Epithelial cell of prostate (primary cell): ENCODE measurements around the gene PRDM16.

Experiments used
- DNase-seq: peaks from one replicate; pipeline ENCODE4 v3.0.0-alpha.2; 2011; ENCODE audit warnings: low read depth, low spot score
- H3K27ac ChIP-seq: fragments of 450-650 bp; 2 replicates; pipeline ENCODE4 v1.5.1; 2017; ENCODE audit warnings: mild to moderate bottlenecking

The PRDM16 gene

GRCh38 chr1:3068564-3069431 lies at the start of gene PRDM16:
Gene PRDM16, plus strand, starts transcription at chr1:3069203. Its CDS starts 57 bp downstream, at chr1:3069260.
- no peak within 1 kb of the TSS for H3K27ac ChIP-seq
- DNase-seq: no peak

GRCh38 chr1:3019516-3020051 lies 49.4 kb upstream of the PRDM16 start:
- DNase-seq: no peak

GRCh38 chr1:3020263-3020909 lies 48.6 kb upstream of the PRDM16 start:
- H3K27ac ChIP-seq: no peak overlapping the region
- DNase-seq: no peak

More at GRCh38 chr1:3019516-3020051, 49.4 kb upstream of the PRDM16 start:
- H3K27ac ChIP-seq: no peak overlapping the region

GRCh38 chr1:3021233-3021671 lies 47.8 kb upstream of the PRDM16 start, which contains the start of gene ACTRT2:
Gene ACTRT2, plus strand, starts transcription at chr1:3021467. Its CDS starts 220 bp downstream, at chr1:3021687.
- DNase-seq: no peak
- no peak within 1 kb of the TSS for H3K27ac ChIP-seq

GRCh38 chr1:3021801-3022401 lies 47.1 kb upstream of the PRDM16 start:
- no peak for DNase-seq
- no peak overlapping the region for H3K27ac ChIP-seq

- no peak for DNase-seq
- H3K27ac ChIP-seq: no peak overlapping the region
Observed at GRCh38 chr1:3022511-3022973, 46.5 kb upstream of the PRDM16 start.

GRCh38 chr1:3022976-3023375 lies 46.0 kb upstream of the PRDM16 start:
- no peak overlapping the region for H3K27ac ChIP-seq
- DNase-seq: no peak

GRCh38 chr1:3024019-3024418 lies 45.0 kb upstream of the PRDM16 start:
- DNase-seq: no peak
- H3K27ac ChIP-seq: no peak overlapping the region

GRCh38 chr1:3024588-3024987 lies 44.4 kb upstream of the PRDM16 start:
- no peak for DNase-seq

GRCh38 chr1:3026124-3026523 lies 42.9 kb upstream of the PRDM16 start:
- no peak overlapping the region for H3K27ac ChIP-seq
- no peak for DNase-seq

More at GRCh38 chr1:3024588-3024987, 44.4 kb upstream of the PRDM16 start:
- H3K27ac ChIP-seq: no peak overlapping the region

- DNase-seq: no peak
- no peak overlapping the region for H3K27ac ChIP-seq
Observed at GRCh38 chr1:3026581-3027391, 42.2 kb upstream of the PRDM16 start.

- no peak for DNase-seq
Observed at GRCh38 chr1:3027611-3028371, 41.2 kb upstream of the PRDM16 start.

GRCh38 chr1:3028531-3029282 lies 40.3 kb upstream of the PRDM16 start:
- H3K27ac ChIP-seq: no peak overlapping the region
- DNase-seq: no peak

More at GRCh38 chr1:3027611-3028371, 41.2 kb upstream of the PRDM16 start:
- H3K27ac ChIP-seq: no peak overlapping the region

GRCh38 chr1:3029481-3029961 lies 39.5 kb upstream of the PRDM16 start:
- H3K27ac ChIP-seq: no peak overlapping the region
- DNase-seq: no peak

- DNase-seq: no peak
- no peak overlapping the region for H3K27ac ChIP-seq
Observed at GRCh38 chr1:3029991-3030662, 38.9 kb upstream of the PRDM16 start.

- no peak overlapping the region for H3K27ac ChIP-seq
- DNase-seq: no peak
Observed at GRCh38 chr1:3030663-3031381, 38.2 kb upstream of the PRDM16 start.
